ENCODE results near the gene SNRPA1.

SNRPA1 gene

DNA sequence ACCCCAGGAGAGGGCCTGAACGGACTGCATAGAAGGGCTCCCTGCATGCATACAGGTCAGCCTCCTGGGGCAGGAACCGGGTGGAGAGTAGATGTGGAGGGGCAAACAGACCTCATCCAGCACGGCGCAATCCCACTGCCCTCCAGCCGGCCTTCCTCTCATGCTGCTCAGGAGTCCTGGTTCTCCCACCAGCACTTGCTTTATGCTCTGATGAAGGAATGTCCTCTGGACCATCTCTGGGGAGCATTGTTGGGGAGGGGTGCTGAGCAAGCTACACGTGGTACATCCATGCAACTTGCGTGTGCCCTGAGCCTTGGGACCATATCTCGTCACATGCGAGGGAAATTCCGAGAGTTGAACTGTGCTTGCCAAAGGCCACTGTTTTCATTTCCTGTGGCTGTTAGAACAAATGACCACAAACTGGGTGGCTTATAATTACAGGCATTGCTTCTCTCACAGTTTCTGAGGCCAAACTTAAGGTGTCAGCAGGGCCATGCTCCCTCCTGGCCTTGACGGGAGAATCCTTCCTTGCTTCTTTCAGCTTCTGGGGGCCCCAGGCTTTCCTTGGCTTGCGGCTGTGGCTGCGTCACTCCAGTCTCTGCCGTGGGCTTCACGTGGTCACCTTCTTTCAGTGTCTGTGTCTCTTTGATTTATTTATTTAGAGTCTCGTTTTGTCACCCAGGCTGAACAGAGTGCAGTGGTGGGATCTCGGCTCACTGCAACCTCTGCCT lies 30.0 kb downstream of the SNRPA1 start:
- in situ Hi-C loops (cut with HindIII; ENCODE audit: low sequenced_read_pairs), result no loop called here

DNA sequence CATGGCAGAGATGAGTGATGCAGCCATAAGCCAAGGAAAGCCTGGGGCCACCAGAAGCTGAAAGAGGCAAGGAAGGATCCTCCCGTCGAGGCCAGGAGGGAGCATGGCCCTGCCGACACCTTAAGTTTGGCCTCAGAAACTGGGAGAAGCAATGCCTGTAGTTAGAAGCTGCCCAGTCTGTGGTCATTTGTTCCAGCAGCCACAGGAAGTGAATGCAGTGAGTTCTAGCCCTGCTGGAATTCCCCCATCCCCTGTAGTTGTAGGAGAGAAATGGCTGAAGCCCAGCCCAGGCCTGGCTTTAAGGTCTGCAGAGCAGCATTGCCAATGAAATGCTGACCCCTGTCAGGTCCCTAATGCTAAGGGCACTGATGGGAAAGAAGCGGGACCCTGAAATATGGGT lies 31.0 kb downstream of the SNRPA1 start:
- in situ Hi-C loops (cut with HindIII; ENCODE audit: low sequenced_read_pairs), result no loop called here

DNA sequence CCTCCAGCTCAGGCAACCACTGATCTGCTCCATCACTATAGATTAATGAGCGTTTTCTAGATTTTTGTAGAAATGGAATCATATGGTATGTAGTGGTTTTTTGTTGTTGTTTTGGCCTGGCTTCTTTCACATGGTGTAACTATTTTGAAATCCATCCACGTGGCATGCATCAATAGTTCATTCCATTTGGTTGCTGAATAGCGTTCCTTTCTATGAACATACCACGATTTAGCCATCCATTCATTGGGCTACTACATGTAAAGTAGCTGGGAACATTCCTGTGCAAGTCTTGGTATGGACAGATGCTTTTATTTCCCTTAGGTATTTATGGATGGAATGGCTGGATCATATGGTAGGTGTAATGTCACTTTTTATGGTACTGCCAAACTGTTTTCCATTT lies 32.5 kb downstream of the SNRPA1 start:
- in situ Hi-C loops (cut with HindIII; ENCODE audit: low sequenced_read_pairs), result no loop called here

DNA sequence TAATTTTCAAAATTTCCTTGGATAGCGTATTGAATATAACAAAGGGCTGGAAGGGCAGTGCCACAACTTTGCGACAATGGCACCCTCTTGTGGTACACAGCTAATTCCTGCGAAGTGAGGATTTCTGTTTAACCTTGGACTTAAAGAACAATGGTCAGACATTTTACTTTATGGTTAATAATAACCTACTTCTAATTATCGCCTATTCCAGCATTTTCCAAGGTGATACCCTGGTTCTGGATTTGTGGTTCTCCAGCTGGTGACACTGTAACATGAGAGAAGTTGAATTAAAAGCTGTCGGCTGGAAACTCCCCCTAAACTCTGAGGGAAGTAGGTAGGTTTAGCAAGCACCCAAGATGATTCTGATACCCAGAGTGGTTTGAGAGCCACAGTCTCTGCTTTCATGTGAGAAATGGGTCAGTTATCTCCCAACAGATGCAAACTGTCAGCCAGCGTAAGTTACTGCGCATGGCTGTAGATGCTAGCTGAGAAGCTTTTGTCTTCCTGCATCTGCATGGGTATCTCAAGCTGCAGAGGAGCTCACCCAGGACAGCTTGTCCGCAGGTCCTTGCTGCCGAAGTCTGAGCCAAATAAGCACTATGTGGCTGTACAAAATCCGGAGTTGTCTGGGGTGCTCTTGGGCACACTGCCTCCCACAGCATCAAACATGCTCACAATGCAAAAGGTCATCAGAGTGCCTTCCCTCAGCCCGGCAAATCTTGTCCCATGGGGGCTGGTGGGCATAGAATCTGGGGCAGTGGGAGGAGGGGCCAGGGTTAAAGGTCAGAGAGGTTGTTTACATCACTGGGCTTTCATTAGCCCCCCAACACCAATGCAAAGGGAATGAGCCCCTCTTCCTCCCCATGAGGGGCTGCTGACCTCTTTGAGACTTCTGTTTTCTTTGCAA lies 36.6 kb downstream of the SNRPA1 start:
- in situ Hi-C loops (cut with HindIII; ENCODE audit: low sequenced_read_pairs), result no loop called here

DNA sequence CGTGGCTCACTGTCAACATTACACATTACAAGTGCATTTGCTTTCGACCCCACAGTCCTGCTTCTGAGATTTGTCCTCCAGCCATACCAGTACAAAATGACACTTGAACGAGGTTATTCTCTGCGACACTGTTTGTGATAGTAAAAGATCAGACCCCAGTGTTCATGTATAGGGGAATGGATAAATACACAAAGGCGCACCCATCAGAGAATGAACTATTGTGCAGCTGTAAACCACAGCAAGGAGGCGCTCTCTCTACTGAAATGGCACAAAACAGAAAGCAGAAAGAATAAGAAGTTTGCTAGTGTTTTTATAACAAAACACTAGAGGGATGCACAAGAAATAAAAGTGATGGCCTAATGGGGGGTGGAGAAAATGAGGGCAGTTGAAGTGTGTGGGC lies 38.3 kb downstream of the SNRPA1 start:
- in situ Hi-C loops (cut with HindIII; ENCODE audit: low sequenced_read_pairs), result no loop called here

DNA sequence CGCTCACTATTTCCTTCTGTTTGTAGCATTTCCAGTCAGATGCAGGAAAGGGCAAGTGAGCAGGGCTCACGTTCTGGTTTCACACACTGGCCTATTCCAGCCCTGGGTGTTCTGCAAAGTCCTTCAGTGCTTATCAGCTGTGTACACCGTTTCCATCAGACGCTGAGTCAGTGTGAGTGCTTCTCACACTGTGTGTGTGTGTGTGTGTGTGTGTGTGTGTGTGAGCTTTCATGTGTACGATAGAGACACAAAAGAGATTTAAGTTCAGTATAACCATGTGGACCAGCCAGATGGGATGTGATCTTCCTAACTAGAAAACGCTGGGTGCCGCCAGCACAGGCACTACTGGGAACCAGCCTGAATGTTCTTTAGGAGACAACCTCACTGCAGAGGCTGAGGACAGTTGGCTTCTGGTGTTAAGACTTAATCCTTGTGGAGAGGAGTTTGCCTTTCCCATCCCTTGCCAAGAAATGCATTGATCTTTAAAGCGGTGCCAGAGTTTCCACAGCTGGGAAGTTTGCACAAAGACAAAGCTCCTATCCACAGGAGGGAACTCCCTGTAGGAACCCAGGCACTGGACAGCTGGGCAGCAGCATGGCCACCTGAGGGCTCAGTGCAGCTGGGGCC lies 39.3 kb downstream of the SNRPA1 start:
- in situ Hi-C loops (cut with HindIII; ENCODE audit: low sequenced_read_pairs), result no loop called here

DNA sequence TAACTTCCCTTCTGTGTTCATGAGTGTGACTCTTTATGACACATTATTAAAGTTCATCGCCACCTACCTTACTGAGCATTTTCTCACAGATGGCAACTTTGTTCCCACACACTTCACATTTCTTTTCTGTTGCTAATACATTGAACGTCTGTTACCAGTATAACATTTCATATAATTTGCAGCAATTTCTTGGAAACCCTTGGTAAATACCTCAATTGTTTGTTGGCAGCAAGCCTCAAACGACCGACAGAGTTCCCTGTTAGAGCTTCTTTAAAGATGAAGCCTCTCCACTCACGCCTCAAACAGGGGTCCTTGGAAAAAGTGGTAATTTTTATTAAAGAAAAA lies 40.0 kb downstream of the SNRPA1 start:
- in situ Hi-C loops (cut with HindIII; ENCODE audit: low sequenced_read_pairs), result no loop called here

DNA sequence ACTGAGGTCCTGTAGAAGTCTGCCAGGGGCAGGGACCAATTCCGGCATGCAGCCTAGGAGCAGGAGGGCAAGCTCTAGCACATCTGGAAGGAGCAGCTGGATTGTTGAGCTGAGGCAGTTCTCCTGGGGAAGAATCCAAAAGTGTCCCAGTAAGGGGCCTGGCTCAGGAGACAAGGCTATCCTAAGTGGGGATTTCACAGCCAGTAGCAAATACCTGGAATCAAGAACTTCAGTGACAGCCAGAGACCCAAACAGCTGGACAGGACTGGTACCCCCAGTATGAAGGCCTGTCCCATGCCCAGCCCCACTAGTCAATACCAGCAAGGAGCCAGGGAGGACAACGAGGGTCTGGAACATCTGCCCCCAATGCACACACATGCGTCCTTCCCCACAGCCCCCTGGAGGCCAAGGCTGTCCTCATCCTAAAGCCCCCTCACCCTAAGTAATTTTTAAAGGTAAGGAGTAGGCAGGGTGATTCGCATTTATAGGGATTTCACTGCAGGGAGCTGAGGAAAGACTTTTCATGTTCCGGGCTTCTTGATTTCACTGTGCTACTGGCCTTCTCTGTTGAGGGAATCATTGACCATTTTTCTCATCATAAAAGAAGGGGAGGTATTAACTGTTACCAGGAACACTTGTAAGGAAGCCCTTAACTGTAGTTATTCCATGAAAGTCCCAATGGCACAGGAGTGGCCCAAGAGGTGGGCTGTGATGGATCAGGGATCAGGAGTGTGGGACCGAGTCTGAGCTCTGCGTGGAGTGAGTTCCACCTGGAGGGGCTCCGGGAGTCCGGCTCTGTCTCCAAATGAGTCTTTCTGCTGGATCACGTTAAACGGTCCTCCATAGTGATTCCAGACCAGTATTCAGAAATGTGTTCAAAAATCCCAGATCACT lies 40.6 kb downstream of the SNRPA1 start:
- in situ Hi-C loops (cut with HindIII; ENCODE audit: low sequenced_read_pairs), result no loop called here

DNA sequence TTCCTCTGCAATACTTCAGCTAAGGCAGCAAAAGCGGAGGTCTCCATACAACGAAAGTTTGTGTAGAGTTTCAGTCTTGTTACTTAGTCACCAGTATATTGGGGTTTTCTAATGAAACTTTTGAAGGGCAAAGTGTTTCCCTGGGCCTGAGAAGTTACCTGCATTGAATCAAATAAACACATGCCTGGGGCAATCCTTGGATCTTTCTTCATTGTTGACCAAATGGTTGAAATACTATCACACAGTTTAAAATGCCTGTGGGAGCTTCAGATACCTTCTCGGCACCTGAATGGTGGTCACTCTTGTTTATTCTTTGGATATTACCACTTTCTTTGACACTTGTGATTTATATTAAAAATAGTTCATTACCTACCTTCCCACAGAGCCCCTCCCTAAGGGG lies 42.2 kb downstream of the SNRPA1 start:
- in situ Hi-C loops (cut with HindIII; ENCODE audit: low sequenced_read_pairs), result no loop called here

DNA sequence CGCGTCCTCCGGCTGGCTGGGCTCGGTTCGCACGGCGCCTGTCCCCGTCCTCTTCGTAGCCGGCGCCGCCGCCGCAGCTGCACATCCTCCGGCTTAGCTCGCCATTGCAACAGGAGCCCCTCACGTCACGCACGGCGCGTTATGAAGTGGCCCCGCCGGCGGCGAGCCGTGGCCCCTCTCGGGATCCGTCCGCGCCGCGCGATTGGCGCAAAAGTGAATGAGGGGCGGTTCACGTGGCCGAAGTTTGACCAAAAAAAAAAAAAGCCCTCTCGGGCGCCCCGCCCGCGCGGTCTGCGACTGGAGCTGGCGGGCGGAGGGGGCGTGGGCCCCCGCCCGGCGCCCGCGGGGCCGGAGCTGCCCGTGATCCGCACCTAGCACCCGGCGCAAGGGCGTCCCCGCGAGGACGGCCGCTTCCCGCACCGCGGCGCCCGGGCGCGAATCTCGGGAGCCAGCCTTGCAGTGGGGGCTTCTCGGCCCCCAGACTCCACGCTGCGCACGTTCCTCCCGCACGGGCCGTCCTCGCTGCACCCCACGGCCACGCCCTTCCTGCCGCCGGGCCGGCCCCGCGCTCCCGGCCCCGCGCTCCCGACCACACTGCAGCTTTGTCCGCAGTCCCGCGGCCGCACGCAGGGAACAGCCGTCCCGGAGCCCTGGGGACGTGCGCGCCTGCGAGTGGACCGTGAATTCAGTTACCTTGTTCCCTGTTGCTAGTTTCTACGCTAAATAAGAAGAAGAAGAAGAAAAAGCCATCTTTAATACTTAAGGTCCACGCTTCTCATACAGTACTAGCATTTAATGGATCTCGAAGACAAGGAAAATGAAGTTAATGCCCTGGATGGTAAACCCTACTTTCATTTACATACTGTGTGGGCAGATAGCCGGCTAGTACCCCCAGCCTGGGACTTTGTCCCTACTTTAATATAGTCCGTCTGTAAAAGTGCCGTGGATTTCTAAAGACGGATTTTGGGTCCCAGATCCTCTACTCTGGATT lies 42.9 kb downstream of the SNRPA1 start, which contains the start of gene CHSY1:
Gene CHSY1 (minus strand): TSS at position 219 of the 991 bp plus-strand sequence. CDS start 592 bp downstream, outside the sequence.
- in situ Hi-C loops (cut with HindIII; ENCODE audit: low sequenced_read_pairs), result no loop called here

DNA sequence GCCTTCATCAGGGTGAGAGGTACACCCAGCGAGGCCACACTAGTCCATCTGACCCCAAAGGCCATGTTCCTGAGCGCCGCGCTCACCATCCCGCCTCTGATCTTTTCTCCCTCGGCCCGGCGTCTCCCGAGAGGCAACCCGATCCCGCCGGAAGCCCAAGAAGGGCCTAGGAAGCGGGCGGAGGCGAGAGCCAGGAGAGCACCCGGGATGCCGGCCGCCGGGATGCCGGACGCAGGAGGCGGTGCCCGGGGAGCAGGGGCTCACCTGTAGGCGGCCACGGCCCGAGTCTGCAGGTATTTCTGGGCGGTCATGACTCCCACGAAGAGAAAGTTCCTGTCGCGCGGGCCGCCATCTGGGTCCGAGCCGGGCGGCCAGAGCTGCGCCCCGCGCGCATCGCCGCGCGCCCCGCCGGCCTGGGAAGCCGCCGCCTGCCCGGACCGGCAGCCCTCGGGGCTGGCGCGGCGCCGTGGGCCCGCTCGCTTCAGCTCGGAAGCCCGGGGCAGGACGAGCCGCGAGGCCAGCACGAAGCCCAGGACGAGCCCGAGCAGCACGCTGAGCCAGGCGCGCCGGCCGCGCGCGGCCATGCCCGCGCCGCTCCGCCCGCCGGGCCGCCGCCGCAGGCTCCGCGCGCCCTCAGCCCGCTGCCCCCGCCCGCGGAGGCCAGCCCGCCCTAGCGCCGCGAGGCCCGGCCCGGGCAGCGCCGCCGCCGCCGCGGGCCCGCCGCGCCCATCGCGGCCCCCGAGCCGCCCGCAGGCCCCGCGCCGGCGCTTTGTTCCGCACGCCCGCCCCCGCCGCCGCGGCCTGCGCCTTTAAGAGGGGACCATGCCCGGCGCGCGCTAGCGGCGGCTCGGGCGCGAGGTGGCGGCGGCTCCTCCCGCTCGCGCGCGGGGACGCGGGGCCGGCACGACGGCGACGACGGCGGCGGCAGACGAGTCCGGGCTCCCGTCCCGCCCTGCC lies 43.9 kb downstream of the SNRPA1 start:
- in situ Hi-C loops (cut with HindIII; ENCODE audit: low sequenced_read_pairs), result no loop called here

DNA sequence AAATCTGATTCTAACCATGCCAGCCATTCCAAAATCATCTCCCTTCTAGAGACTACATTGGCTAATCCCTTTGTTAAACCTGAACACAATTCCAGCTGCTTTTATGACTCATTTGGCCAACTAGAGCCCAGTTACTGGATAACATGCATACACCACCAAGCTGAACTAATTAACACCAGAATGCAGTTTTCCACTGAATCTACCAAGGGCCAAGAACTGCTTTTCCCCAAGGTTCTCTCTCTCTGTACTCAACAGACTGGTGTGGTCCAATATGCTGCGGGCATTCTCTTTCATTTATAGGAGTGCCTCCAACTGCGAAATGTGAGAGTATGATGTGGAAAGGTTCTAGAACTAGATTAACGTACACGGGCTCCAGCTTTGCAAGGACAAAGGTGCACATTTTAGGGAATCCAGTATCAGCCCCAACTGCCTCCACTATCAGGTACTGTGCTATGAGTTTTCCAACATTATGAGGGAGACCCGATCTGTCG lies 44.7 kb downstream of the SNRPA1 start:
- in situ Hi-C loops (cut with HindIII; ENCODE audit: low sequenced_read_pairs), result no loop called here

DNA sequence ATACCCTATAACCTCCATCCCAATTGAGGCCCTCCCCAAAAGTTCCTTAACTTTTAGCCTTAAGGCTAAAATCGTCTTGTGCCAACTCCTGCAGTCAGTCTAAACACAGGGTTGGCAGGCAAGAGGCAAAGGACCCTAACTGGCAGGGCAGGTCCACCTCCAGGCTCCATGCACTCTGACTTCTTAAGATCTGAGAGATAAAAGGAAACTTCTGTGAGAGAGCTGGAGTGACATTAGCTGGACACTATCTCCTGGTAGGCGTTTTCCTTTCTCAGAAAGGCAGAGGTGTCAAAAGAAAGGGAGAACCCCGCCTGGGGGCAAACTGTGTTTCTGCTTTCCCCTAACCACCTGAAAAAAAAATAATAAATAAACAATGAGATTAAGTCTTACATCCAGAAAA lies 46.8 kb downstream of the SNRPA1 start:
- in situ Hi-C loops (cut with HindIII; ENCODE audit: low sequenced_read_pairs), result no loop called here

DNA sequence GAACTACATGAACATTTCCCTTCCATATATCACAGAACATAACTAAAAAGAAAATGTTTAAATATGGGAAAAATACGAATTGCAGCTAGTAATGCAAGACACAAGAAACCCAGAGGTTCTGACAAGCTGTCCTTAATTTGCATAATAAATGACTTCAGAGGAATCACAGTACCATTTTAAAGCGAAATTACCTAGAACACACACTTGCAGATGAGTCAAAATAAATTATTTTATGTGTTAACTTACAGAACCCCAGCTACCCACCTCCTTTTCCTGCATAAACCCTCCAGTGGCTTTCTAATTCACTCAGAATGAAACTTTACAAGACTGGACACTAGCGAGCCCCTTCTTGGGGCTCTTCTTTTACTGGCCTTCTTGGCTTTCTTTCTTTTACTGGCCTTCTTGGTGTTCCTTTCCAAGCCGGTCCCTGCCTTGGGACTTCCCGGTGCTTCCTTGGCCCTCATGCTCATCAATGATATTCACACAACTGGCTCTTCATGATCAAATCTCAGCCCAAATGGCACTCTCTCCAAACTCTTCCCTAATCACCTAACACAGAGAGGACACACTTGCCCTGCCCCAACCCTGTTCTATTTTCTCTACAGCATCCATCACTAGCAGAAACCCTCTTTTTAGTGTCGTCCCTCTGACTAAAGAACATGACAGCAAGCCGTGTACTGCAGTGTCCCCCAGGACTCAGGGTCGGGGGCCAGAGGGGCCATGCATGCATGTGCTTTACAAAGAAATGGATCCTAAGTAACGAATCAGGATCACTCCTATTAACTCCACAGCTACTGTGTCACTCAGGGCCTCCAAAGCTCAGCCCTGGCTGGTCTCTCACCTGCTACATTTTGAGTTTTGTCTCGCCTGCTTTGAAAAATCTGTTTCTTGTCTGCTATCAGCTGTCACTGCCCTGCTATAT lies 48.0 kb downstream of the SNRPA1 start:
- in situ Hi-C loops (cut with HindIII; ENCODE audit: low sequenced_read_pairs), result no loop called here

DNA sequence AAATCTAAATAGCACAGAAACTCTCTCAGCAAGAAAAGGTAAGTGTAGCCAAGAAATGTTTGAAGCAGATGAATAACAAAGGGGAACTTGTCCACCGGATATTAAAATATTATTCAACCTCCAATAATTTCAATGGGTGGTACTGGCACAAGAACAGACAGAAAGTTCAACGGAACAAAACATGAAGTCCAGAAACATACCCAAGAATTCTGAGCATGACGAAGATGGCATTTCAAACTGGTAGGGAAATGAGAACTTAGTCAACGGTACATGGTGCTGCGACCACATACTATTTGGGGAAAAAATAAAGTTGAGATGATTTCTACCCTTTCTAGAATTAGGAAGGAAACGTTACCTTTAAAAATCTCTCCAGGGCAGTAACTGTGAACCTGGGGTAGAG lies 48.7 kb downstream of the SNRPA1 start:
- in situ Hi-C loops (cut with HindIII; ENCODE audit: low sequenced_read_pairs), result no loop called here

DNA sequence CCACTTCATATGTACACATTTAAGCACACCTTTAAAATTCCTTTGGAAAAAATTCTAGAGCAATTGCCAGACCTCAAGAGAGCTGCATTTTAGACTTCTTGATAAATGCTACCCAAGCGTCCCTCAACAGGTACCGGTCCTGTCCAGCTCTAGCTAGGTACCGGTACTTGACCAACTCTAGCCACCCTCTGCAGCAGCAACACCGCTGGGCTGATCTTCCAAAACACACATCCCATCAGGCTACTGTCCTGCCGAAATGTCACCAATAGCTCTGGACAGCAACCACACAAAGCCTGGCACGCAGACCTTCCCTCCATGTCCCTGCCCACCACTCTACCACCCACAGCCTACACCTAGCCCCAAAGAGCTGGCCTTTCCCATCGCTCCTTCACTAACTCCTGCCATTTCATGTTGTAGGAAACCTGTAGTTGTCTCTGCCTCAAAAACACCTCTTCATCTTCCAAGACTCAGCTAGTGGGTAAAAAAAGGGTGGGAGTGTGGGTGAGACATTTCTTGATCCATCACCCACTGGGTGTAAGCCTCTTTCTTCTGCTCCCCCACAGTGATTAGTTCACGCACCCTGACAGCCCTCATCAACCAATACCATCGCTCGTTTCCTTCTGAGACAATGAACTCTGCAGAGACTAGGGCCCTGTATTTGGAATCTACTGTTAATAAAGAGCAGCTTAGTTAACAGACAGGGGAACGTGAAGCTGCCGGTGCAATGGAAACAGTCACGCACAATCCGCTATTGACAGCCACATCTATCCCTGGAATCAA lies 50.0 kb downstream of the SNRPA1 start:
- in situ Hi-C loops (cut with HindIII; ENCODE audit: low sequenced_read_pairs), result loop anchor here (5.0 kb wide), 1 partner anchor 53 kb away; no protein-coding TSS in a partner anchor
